K562 (cell line): ENCODE results near the gene OR2AJ1. TPM values are rescaled to one million over a fixed set of nuclear protein-coding genes. Genes with fewer than 3 reads are reported as not detected.

ENCODE experiments used
- ATAC-seq: fragments of 200-7000 bp; cut with Tn5 transposase; 3 replicates; pipeline ENCODE4 v1.9.1; 2020; ENCODE audit warnings: moderate library complexity
- BruUV-seq: library from RNA; stranded (reverse); fragments of 400-500 nt; replicated peaks from 2 replicates; lab custom pipeline; 2021; lab: Mats Ljungman, UMichigan
- CTCF ChIA-PET: fragments of 300-600 bp; formaldehyde crosslinking; extraction: SDS; loops from one replicate; lab custom pipeline; 2021; ENCODE audit warnings: low intra/inter-chr PET ratio; lab: Yijun Ruan, JAX
- POLR2A ChIA-PET: fragments of 300-600, 350-650 bp; sonication (Branson Sonifier 250); formaldehyde crosslinking; extraction: SDS; loops from one replicate; lab custom pipeline; 2021; ENCODE audit warnings: antibody characterized with exemption, inconsistent platforms; lab: Yijun Ruan, JAX
- DNase-seq, 4 experiments: peaks; one replicate each; pipeline versions ENCODE4 v3.0.0 to v3.0.0-alpha.2; 2011 to 2018; ENCODE audit warnings: low spot score in 3 of 4, mixed read lengths in 3 of 4; ENCODE audit errors: extremely low read depth in 1 of 4
- FAIRE-seq: peaks from 2 replicates; lab custom pipeline; 2011; peaks lifted over from hg19 to GRCh38; lab: Jason Lieb, UNC
- H2AFZ ChIP-seq: 2 replicates; pipeline ENCODE4 v1.6.0; 2011; ENCODE audit warnings: low read depth, low read length, control low read depth, inconsistent platforms
- H3K27ac ChIP-seq: fragments of 200-600 bp; 3 replicates; pipeline ENCODE4 v1.8.0; 2011; ENCODE audit warnings: low read depth, mild to moderate bottlenecking, control low read depth, inconsistent platforms, low read length, moderate library complexity, mixed read lengths; ENCODE audit errors: extremely low read depth
- H3K27me3 ChIP-seq, 2 experiments: fragments of 300-600 bp in 1 of 2; 2 replicates in 1 of 2; 3 replicates in 1 of 2; pipeline versions ENCODE4 v1.6.0 to v1.8.0; 2011; ENCODE audit warnings: inconsistent platforms in 2 of 2, low read length in 2 of 2, mild to moderate bottlenecking in 1 of 2, mixed read lengths in 1 of 2, moderate library complexity in 1 of 2; ENCODE audit not compliant: control insufficient read depth in 2 of 2, insufficient read depth in 2 of 2
- H3K36me3 ChIP-seq: fragments of 300-600 bp; 3 replicates; pipeline ENCODE4 v1.8.0; 2011; ENCODE audit warnings: mild to moderate bottlenecking, low read length, inconsistent platforms; ENCODE audit not compliant: control insufficient read depth, insufficient read depth
- H3K4me1 ChIP-seq, 2 experiments: fragments of 200-600 bp in 1 of 2; replicated peaks in 1 of 2; 2 replicates in 1 of 2; 3 replicates in 1 of 2; pipeline versions ENCODE4 v1.5.1 to v1.8.0; 2011; ENCODE audit warnings: inconsistent platforms in 2 of 2, low read length in 2 of 2, mild to moderate bottlenecking in 1 of 2, mixed read lengths in 1 of 2, moderate library complexity in 1 of 2; ENCODE audit not compliant: control insufficient read depth in 2 of 2, insufficient read depth in 2 of 2
- H3K4me2 ChIP-seq: 2 replicates; pipeline ENCODE4 v1.6.1; 2011; ENCODE audit warnings: low read length, control low read depth, inconsistent platforms, mixed read lengths; ENCODE audit not compliant: insufficient read depth
- H3K4me3 ChIP-seq: fragments of 200-600 bp; sonication (generic), shearing (Covaris generic); 2 replicates; pipeline ENCODE4 v1.5.1; 2016; ENCODE audit warnings: control low read depth, inconsistent platforms
- H3K79me2 ChIP-seq: fragments of 200-600 bp; 3 replicates; pipeline ENCODE4 v1.8.0; 2011; ENCODE audit warnings: low read length, inconsistent platforms; ENCODE audit not compliant: control insufficient read depth, insufficient read depth
- H3K9ac ChIP-seq, 2 experiments: 2 replicates each; pipeline versions ENCODE4 v1.6.0 to v1.6.1; 2011; ENCODE audit warnings: low read depth in 2 of 2, low read length in 2 of 2, control low read depth in 1 of 2, inconsistent platforms in 1 of 2, mild to moderate bottlenecking in 1 of 2, mixed read lengths in 1 of 2; ENCODE audit not compliant: insufficient read depth in 1 of 2
- H3K9me1 ChIP-seq: one replicate; pipeline ENCODE4 v1.6.0; 2011; ENCODE audit warnings: inconsistent platforms, mild to moderate bottlenecking, low read length, moderate library complexity; ENCODE audit not compliant: control insufficient read depth, insufficient read depth
- H3K9me3 ChIP-seq: replicated peaks from 2 replicates; pipeline ENCODE4 v1.5.1; 2011; ENCODE audit warnings: low read depth, low read length, inconsistent platforms; ENCODE audit not compliant: control insufficient read depth, insufficient read depth
- H4K20me1 ChIP-seq: replicated peaks from 2 replicates; pipeline ENCODE4 v1.6.1; 2011; ENCODE audit warnings: low read length, inconsistent platforms, mixed read lengths; ENCODE audit not compliant: control insufficient read depth, insufficient read depth
- GTF2A2 ChIP-seq: IDR thresholded peaks from 2 replicates; pipeline ENCODE4 v1.6.1; 2016; ENCODE audit warnings: mild to moderate bottlenecking, missing genetic modification characterization, missing compliant biosample characterization
- KLF1 ChIP-seq: fragments of 450-650 bp; IDR thresholded peaks from 2 replicates; pipeline ENCODE4 v1.6.1; 2016; ENCODE audit warnings: missing genetic modification characterization, missing compliant biosample characterization
- PHB ChIP-seq: fragments of 250-450 bp; sonication (Bioruptor Pico); IDR thresholded peaks from 2 replicates; pipeline ENCODE4 v1.5.0; 2021
- POLR2H ChIP-seq: IDR thresholded peaks from 2 replicates; pipeline ENCODE4 v1.6.1; 2016; ENCODE audit warnings: missing genetic modification characterization, low read depth, mild to moderate bottlenecking, control low read depth, missing compliant biosample characterization, moderate library complexity
- TCF7L2 ChIP-seq: fragments of 150-350 bp; IDR thresholded peaks from 2 replicates; pipeline ENCODE4 v1.6.1; 2016; ENCODE audit warnings: low read depth, mild to moderate bottlenecking, low read length, moderate library complexity
- U2AF2 ChIP-seq: fragments of 200-400 bp; formaldehyde crosslinking; optimal IDR thresholded peaks from 2 replicates; pipeline ENCODE3; 2017; ENCODE audit warnings: low read depth, mild to moderate bottlenecking, low read length
- ZFP1 ChIP-seq: fragments of 450-650 bp; formaldehyde crosslinking; IDR thresholded peaks from 2 replicates; pipeline ENCODE4 v1.4.0; 2020; ENCODE audit warnings: mild to moderate bottlenecking, mixed read lengths
- ZNF384 ChIP-seq: IDR thresholded peaks from 2 replicates; pipeline ENCODE4 v1.6.1; 2012; ENCODE audit warnings: low read depth, low read length, improper control_type of control experiment
- ZNF41 ChIP-seq: fragments of 250-450 bp; sonication (Bioruptor Pico); conservative IDR thresholded peaks from 2 replicates; pipeline ENCODE4 v1.4.0; 2020; ENCODE audit warnings: mild to moderate bottlenecking
- ZNF583 ChIP-seq: fragments of 250-450 bp; sonication (Bioruptor Pico); IDR thresholded peaks from 2 replicates; pipeline ENCODE4 v1.4.0; 2020
- WGBS: fragments of 100-300 bp; shearing (Covaris generic); methylation state at CpG from one replicate; pipeline ENCODE4 v1.1.6; 2016; ENCODE audit warnings: low coverage, mixed read lengths; ENCODE audit not compliant: insufficient coverage; ENCODE audit errors: missing lambda C conversion rate; 5-methylcytosine and 5-hydroxymethylcytosine counted together
- in situ Hi-C: fragments of 300-500 bp; cut with MboI; formaldehyde crosslinking; loops from 4 replicates; pipeline ENCODE4 v1.15.0; 2018; ENCODE audit warnings: inconsistent platforms, mixed read lengths
- intact Hi-C: fragments of 100-400 bp; cut with micrococcal nuclease; formaldehyde crosslinking; loops from 2 replicates; pipeline ENCODE4 v1.14.2; 2022
- polyA plus RNA-seq, 8 experiments: library from polyadenylated mRNA; depleted of rRNA in 4 of 8; stranded (reverse) in 5 of 8; unstranded in 3 of 8; fragments of >200 nt; fragmentation: Nextera tagmentation in 2 of 8; fragmentation: Illumina TruSeq in 1 of 8; extraction: Ambion mirVana in 2 of 8; extraction: Trizol in 1 of 8; gene quantifications; 2 replicates each; pipeline versions ENCODE4 v1.2.1 to v1.2.3, GENCODE V29; 2011 to 2014; ENCODE audit warnings: inconsistent platforms in 1 of 8, missing spikeins in 1 of 8
- total RNA-seq, 7 experiments: library from RNA; depleted of rRNA in 6 of 7; stranded (reverse); fragments of >200 nt in 6 of 7; fragmentation: Illumina TruSeq in 2 of 7; extraction: Trizol in 2 of 7; gene quantifications; 2 replicates each; pipeline versions ENCODE4 v1.2.1 to v1.2.3, GENCODE V29; 2011 to 2021; ENCODE audit warnings: low replicate concordance in 1 of 7
- TF ChIP-seq, protein P1 (sequence below): sonication (generic); formaldehyde crosslinking; IDR thresholded peaks from 2 replicates; pipeline ENCODE4 v1.8.0; 2023; ENCODE audit warnings: missing genetic modification reagents, mild to moderate bottlenecking, borderline replicate concordance

Gene OR2AJ1
- total and polyA plus RNA-seq, 9 of the 15 experiments (the other 6 are each of a cell fraction or from before 2014, with no cell fraction given), result not detected

DNA sequence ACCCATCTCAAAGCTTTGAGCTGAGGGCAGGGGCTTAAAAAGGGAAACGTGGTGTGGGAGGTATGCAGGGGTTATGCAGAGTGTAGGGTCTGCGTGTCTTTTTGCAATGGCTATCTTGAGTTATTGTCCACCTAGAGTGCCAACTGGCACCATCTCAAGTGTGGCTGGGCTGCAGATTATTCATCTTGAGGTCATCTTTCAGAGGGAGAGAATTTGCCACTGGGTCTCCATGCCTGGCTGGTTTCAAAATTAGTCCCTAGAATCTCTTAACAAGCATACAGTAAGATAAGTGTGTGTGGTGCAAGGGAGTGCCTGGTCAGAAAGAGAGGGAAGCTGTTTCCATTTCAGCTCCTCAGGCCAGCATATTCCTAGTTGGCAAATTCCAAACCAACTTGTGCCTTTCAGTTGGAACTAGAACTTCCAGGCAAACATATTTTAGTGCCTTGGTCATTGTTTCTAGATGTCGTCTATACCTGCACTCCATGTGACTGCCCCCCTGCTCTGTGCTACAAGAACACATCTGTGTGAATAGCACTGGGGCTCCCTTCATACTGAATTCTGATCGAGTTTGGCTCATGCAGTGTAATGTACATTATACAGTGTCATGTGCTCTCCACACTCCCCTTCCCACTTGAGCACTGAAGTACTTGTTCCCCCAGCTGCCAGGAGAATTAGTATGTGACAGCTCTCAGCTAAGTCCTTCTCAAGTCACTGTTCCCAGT, 9.6 kb upstream of the OR2AJ1 start:
- no peak overlapping the region for H3K27ac ChIP-seq
- 0% methylated on average over 4 of the region's 4 CpGs for WGBS
- H3K4me2 ChIP-seq, result no peak overlapping the region
- no peak overlapping the region for H3K4me3 ChIP-seq
- in situ Hi-C loops (no loop called here), intact Hi-C loops (no loop called here)
- H3K9me1 ChIP-seq, result no peaks in the 10 kb centered on the region
- H3K4me1 ChIP-seq, result no peaks in the 10 kb centered on the region
- H3K9me3 ChIP-seq, result no peaks in the 10 kb centered on the region; the same call in 1 of the 2 replicates
- H2AFZ ChIP-seq, result no peak overlapping the region
- peak; percentile 63 for ATAC-seq
- TF ChIP-seq ZNF583 (CRISPR knock-in tag), result no peak
- TF ChIP-seq, protein P1, sequence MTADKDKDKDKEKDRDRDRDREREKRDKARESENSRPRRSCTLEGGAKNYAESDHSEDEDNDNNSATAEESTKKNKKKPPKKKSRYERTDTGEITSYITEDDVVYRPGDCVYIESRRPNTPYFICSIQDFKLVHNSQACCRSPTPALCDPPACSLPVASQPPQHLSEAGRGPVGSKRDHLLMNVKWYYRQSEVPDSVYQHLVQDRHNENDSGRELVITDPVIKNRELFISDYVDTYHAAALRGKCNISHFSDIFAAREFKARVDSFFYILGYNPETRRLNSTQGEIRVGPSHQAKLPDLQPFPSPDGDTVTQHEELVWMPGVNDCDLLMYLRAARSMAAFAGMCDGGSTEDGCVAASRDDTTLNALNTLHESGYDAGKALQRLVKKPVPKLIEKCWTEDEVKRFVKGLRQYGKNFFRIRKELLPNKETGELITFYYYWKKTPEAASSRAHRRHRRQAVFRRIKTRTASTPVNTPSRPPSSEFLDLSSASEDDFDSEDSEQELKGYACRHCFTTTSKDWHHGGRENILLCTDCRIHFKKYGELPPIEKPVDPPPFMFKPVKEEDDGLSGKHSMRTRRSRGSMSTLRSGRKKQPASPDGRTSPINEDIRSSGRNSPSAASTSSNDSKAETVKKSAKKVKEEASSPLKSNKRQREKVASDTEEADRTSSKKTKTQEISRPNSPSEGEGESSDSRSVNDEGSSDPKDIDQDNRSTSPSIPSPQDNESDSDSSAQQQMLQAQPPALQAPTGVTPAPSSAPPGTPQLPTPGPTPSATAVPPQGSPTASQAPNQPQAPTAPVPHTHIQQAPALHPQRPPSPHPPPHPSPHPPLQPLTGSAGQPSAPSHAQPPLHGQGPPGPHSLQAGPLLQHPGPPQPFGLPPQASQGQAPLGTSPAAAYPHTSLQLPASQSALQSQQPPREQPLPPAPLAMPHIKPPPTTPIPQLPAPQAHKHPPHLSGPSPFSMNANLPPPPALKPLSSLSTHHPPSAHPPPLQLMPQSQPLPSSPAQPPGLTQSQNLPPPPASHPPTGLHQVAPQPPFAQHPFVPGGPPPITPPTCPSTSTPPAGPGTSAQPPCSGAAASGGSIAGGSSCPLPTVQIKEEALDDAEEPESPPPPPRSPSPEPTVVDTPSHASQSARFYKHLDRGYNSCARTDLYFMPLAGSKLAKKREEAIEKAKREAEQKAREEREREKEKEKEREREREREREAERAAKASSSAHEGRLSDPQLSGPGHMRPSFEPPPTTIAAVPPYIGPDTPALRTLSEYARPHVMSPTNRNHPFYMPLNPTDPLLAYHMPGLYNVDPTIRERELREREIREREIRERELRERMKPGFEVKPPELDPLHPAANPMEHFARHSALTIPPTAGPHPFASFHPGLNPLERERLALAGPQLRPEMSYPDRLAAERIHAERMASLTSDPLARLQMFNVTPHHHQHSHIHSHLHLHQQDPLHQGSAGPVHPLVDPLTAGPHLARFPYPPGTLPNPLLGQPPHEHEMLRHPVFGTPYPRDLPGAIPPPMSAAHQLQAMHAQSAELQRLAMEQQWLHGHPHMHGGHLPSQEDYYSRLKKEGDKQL (CRISPR knock-in tag), result no peak
- no peak for TF ChIP-seq ZFP1 (CRISPR knock-in tag)
- no peak for TF ChIP-seq POLR2H
- TF ChIP-seq KLF1 (tag), result no peak
- no peak for TF ChIP-seq ZNF41 (CRISPR knock-in tag)
- no peak for TF ChIP-seq ZNF384
- no peak for TF ChIP-seq TCF7L2
- no peak for TF ChIP-seq GTF2A2
- no peak for TF ChIP-seq U2AF2
- TF ChIP-seq PHB (CRISPR knock-in tag), result no peak
- no TSS peak for BruUV-seq
- no peaks in the 10 kb centered on the region for H3K36me3 ChIP-seq
- POLR2A ChIA-PET, result interaction anchor here (2.7 kb wide), 1 partner anchor 8 kb away, joined by 8 read pairs; no protein-coding TSS in a partner anchor
- no peaks in the 10 kb centered on the region for H3K27me3 ChIP-seq
- H3K79me2 ChIP-seq, result no peaks in the 10 kb centered on the region
- no peak for FAIRE-seq
- no peak overlapping the region for H3K9ac ChIP-seq
- no peaks in the 10 kb centered on the region for H4K20me1 ChIP-seq
- no peak for DNase-seq
- CTCF ChIA-PET, result interaction anchor here (0.6 to 1.1 kb wide), 4 partner anchors 13 to 233 kb away, joined by 3 read pairs; no protein-coding TSS in a partner anchor
